HG02763 (cell line): ENCODE measurements around the gene BHLHA9.
"Not testable (repeated sequence)": the region's sequence is repeated elsewhere in the genome, so short reads cannot be mapped to it uniquely, and the experiment has no call there.

Experiments
- ATAC-seq: cut with Tn5 transposase; IDR thresholded peaks from one replicate; pipeline ENCODE4 v1.9.1; 2021; ENCODE audit warnings: mild to moderate bottlenecking, moderate library complexity; ENCODE audit not compliant: unreplicated experiment

The BHLHA9 gene

GRCh38 chr17:1270210-1271029, at the start of gene BHLHA9:
BHLHA9 (plus strand) TSS chr17:1270444; CDS start chr17:1270564, 120 bp downstream.
- ATAC-seq, result no peak

- ATAC-seq, result no peak
Measured at GRCh38 chr17:1221209-1221608, 49.0 kb upstream of the BHLHA9 start.

DNA sequence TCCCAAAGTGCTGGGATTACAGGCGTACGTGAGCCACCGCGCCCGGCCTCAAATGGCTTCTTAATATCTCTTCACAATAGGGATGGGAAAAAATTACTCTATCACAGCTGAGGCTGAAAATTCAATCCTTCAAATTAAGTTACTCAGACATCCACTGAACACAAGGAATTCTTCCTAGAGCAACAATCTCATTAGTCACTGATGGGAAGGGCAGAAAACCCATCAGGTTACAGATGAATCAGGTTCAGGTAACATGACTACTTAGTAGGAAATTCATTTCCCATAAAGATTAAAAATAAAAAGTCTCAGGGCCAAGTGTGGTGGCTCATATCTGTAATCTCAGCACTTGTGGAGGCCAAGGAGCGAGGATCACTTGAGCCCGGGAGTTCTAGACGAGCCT, 47.9 kb upstream of the BHLHA9 start:
- ATAC-seq, result no peak

DNA sequence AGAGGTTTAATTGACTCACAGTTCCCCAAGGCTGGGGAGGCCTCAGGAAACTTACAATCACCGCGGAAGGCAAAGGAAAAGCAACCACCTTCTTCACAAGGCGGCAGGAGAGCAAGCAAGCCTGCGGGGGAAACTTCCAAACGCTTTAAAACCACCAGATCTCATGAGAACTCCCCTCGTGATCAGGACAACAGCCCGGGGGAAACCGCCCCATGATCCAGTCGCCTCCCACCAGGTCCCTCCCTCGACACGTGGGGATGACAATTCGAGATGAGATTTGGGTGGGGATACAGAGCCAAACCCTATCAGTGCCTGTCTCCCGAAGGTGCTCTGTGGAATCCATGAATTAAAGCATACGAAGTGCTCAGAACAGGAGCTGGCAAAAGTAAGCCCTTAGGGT, 46.6 kb upstream of the BHLHA9 start:
- ATAC-seq, result no peak

DNA sequence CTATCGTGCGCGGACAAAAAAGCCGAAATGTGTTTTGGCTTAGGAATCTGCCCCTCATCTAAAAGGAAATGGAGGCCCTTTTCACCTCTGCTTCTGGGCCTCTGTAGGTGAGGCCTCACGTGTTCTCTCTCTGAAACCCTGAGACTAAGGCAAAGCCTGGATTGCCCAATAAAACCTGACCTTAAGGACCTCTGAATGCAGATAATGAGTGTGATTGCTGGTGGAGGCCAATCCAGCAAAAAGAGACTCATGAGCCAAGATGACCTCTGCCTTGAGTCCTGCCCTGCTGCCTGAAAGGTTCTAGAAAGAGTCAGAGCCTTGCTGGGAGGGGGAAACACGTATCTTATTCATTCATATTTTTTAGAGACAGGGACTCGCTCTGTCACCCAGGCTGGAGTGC, 45.9 kb upstream of the BHLHA9 start:
- no peak for ATAC-seq

GRCh38 chr17:1226308-1226707, 43.9 kb upstream of the BHLHA9 start:
- ATAC-seq, result no peak

DNA sequence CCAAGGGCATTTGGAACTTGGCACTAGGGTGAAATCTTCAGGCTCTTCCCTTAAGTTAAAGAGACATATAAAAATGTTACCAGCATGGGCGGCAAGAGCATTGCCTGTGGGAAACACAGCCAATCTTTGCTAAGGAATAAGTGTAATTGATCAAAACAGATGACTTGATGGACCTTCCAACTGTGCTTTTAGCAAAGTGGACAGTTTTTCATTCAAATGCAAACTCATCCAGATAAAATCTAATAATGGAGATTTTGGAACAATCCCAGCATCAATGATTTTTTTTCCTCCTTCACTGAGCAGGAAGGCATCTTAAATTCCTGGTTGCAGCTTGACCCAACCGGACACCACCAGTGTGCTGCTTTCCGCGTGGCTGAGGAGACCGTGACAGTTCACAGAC, 42.9 kb upstream of the BHLHA9 start:
- no peak for ATAC-seq

DNA sequence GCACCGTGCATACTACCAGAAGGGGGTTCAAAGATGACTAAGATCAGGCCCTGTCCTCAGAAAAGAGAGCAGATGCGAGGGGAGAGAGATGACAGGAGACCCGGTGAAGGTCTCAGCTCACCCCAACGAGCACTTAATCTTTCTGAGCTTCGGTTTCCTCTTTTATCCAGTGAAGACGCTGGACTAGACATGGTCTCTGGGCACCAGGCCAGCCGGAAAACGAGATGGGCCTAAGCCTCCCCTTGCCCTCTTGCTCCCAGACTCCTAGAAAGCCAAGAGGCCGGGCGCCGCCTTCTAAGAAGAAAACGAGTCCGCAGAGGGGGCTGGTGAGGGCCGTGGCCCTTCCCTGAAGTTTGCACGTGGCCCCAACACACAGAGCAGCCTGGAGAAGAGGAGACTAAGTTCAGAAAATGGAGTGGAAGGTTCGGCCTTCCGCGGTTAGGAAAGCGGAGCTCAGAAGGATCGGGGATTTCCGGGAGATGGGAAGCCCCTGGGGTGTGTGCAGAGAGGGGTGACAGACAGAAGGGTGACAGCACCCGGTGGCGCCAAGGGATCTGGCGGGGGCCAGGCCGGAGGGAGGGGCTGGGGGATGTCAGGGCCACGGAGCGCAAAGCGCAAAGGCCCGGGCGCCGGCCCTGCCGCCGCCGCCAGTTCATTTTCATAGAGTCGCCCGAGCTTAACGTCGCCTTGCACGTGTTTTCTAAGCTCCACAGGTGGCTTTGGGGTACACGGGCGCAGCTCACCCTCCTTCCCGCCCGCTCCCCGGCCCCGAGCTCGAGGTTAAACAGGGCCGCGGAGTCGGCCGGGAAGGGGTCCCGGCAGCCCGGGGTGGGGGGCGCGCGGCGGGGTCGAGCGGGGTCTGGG, 42.1 kb upstream of the BHLHA9 start:
- ATAC-seq, result no peak

DNA sequence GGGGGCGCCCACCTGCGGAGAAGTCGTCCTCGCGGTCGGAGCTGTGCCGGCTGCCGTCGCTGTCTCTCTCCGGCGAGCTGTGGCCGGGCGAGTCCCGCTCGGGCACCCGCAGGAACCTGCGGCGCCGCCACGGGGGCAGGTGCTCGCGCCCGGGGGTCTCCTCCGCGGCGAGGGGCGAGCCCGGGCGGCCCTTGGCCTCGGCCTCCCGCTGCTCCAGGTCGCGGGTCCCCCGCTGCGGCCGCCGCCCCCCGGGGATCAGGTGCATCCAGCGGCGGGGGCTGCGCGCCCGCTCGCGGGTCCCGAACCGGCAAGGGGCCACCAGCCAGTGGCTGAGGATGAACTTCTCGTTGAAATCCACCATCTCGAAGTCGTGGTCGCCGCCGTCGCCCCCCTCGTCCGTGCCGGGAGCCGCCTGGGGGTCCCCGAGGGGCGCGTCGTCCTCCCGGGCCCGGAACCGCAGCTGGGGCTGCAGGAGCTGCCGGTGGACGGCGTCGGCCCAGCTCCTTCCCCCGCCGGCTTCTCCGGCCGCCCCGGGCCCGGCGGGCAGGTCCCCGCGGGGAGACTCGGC, 41.4 kb upstream of the BHLHA9 start:
- peak; percentile 15 for ATAC-seq

GRCh38 chr17:1229349-1229899, 40.8 kb upstream of the BHLHA9 start:
- ATAC-seq, result peak; percentile 52

- ATAC-seq, result no peak
Measured at GRCh38 chr17:1229900-1230501, 40.2 kb upstream of the BHLHA9 start.

GRCh38 chr17:1231456-1231855, 38.8 kb upstream of the BHLHA9 start:
- ATAC-seq, result no peak

DNA sequence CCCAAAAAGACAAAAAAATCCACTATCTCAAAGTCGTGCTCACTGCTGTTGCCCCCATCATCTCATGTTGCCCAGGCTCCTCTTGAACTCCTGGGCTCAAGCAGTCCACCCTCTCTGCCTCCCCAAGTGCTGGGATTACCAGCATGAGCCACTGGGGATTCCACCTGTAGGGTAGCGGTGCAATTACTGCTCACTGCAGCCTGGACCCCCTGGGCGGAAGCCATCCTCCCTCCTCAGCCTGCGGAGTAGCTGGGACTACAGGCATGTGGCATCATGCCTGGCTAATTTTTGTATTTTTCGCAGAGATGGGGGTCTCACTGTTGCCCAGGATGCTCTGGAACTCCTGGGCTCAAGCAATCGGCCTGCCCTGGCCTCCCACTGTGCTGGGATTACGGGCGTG, 37.9 kb upstream of the BHLHA9 start:
- ATAC-seq, result no peak

GRCh38 chr17:1232786-1233185, 37.5 kb upstream of the BHLHA9 start:
- ATAC-seq, result no peak

GRCh38 chr17:1234455-1234854, 35.8 kb upstream of the BHLHA9 start:
- ATAC-seq, result no peak

DNA sequence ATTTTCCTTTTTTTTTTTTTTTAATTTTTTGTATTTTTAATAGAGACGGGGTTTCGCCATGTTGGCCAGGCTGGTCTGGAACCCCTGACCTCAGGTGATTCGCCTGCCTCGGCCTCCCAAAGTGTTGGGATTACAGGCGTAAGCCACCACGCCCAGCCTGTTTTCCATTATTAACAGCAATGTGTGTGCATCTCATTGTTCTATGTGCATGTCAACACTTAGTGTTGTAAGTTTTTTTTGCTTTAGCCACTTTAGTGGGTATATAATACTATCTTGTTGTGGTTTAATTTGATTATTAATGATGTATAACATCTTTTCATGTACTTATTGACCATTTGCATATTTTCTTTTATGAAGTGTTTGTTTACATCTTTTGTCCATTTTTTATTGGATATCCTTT, 32.8 kb upstream of the BHLHA9 start:
- ATAC-seq, result no peak

- no peak for ATAC-seq
Measured at GRCh38 chr17:1239210-1239609, 31.0 kb upstream of the BHLHA9 start.

DNA sequence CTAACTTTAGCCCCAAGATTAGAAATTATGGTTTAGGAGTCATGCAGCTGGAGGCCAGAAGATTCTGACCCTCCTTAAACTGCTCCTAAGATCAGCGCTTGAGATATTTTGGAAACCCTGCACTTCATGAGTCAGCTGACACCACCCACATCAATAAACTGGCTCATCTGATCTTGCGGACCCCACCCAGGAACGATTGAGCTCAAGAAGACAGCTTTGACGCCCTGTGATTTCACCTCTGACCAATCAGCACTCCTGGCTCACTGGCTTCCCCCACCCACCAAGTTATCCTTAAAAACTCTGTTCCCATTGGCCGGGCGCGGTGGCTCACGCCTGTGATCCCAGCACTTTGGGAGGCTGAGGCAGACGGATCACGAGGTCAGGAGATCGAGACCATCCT, 29.8 kb upstream of the BHLHA9 start:
- ATAC-seq, result not testable (repeated sequence)

- ATAC-seq, result no peak
Measured at GRCh38 chr17:1241929-1242328, 28.3 kb upstream of the BHLHA9 start.

- no peak for ATAC-seq
Measured at GRCh38 chr17:1244606-1245012, 25.6 kb upstream of the BHLHA9 start.
